GM21367 (cell line): ENCODE results near the gene CBL.
A peak's percentile ranks its signal among the peaks of the same experiment; 100 is the strongest.
"Not testable (repeated sequence)": the region's sequence is repeated elsewhere in the genome, so short reads cannot be mapped to it uniquely, and the experiment has no call there.

Source experiments
- ATAC-seq: cut with Tn5 transposase; IDR thresholded peaks from one replicate; pipeline ENCODE4 v1.9.1; 2021; ENCODE audit not compliant: unreplicated experiment

CBL gene

GRCh38 chr11:119205574-119206510 is at the start of gene CBL:
Gene CBL (plus strand): TSS chr11:119206339. CDS start chr11:119206418, 79 bp downstream.
- peak; percentile 72 for ATAC-seq

- ATAC-seq = no peak
These were observed 49.6 kb upstream of the CBL start for GRCh38 chr11:119156496-119156895.

DNA sequence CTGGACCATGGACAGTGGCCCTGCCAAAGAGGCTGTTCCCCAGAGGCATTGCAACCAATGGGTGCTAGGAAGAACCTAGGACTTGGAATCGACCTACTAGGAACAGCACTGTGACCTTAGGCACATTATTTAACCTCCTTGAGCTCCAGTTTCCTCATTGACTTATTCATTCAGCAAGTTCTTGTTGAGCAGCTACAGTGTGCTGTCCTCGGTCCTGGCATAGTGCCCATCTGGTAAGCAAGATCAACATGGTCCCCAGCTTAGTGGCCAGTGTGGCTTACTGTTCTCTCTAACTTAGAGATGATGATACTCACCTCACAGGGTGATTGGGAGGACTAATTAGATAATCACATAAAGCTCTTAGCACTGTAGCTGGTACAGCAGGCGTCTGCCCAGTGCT is 49.1 kb upstream of the CBL start:
- no peak for ATAC-seq

DNA sequence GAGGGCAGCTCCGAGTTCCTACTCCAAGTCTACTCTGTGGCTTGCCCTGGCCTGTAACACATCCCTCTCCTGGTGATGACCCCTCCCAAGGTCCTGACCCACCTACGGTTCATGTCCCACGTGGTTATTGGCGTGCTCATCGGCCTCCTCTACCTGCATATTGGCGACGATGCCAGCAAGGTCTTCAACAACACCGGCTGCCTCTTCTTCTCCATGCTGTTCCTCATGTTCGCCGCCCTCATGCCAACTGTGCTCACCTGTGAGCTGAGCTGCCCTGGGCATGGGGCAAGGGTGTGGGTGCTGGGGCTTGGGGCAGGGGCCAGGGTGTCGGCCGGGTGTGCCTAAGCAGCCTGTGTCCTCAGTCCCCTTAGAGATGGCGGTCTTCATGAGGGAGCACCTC is 47.7 kb upstream of the CBL start:
- no peak for ATAC-seq

DNA sequence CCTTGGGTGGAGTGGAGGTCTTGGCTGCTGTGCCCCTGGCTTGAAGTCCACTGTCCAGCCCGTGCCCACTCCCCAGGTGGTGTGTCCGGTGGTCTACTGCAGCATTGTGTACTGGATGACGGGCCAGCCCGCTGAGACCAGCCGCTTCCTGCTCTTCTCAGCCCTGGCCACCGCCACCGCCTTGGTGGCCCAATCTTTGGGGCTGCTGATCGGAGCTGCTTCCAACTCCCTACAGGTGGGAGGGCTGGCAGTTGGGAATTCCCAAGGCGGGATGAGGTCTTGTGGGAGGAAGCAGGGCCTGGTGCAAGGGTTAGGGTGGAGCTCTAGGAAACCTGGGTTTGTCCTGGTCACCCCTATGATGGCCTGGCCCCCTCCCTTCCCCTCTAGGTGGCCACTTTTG is 46.0 kb upstream of the CBL start:
- no peak for ATAC-seq

GRCh38 chr11:119161871-119162270 is 44.3 kb upstream of the CBL start:
- no peak for ATAC-seq

DNA sequence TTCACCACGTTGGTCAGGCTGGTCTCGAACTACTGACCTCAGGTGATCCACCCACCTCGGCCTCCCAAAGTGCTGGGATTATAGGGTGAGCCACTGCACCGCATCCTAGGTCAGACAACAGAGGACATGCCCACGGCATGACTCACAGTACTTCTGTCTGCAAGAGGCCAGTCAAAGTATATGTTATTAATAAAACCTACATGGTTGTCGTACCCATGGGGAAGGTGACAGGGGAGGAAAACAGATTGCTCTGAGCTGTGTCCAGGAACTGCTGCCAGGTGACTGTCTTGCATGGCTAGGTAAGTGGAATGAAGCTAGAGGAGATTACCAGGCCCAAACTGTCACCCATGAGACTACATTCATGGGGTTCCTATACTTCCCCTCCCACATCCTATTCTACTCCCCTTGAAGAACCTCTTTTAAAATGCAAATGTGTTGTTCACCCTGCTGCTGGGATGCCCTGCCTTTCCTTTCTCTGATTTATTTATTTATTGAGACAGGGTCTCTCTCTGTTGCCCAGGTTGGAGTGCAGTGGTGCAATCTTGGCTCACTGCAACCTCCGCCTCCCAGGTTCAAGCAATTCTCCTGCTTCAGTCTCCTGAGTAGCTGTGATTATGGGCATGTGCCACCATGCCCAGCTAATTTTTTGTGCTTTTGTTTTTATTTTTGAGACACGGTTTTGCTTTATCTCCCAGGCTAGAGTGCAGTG is 39.6 kb upstream of the CBL start:
- ATAC-seq = no peak

- not testable (repeated sequence) for ATAC-seq
These were observed 39.1 kb upstream of the CBL start for GRCh38 chr11:119167077-119167458.

DNA sequence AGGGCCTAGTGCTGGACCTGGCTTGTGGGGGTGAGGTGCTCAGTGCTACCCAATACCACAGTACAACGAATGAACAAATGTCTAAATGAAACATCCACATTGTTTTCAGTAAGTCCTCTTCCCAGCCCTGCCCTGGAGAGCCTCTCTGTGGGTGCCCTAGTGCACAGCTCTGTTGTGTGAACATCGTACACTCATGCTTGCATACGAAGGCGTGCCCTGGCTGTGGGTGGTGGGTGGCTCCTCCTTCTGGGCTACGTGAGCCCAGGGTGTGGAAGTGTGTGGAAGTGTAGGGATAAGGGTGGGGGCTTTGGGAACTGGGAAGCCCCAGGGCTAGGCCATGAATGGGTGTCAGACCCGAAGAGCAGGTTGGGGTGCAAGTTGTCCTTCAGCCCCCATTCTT is 38.2 kb upstream of the CBL start:
- no peak for ATAC-seq

DNA sequence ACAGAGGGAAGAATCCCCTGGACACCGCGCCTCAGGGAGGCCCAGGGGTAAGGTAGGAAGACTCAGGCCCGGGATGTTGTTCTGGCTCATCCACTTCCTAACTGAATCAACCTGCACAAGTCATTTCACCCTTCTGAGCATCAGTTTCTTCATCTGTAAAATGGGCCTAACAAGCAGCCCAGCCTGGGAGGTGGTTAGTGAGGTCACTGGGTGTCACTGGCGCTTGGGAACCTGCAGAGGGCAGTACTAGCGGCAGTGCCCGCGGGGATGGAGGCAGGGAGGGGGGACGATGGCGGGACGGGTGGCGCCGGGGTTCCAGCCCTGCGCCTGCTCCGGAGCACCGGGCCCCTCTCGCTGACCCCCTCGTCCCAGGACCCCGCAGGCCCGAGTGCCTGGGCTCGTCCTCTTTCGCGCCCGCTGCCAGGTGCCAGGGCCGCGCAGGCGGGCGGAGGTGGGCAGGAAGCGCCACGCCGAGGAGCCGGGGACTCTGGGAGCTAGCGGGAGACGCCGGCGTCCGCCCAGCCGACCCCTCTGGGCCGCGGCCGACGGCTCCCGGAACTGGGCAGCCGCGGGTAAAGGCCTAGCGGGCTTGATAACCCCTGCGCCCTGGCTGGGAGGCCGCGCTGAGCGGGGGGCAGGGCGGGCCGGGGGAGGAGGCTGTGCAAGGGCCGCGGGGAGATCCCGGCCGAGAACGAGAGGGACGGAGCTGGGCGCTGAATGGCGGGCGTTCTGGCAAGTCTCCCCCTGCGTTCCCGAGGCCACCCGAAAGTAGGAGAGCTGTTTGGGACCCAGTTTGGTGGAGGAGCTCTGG is 37.5 kb upstream of the CBL start, which contains the start of gene NLRX1:
Gene NLRX1 (plus strand): TSS at position 255 of the 811 bp plus-strand sequence. CDS start 2,679 bp downstream, outside the sequence.
- peak; percentile 83 for ATAC-seq

DNA sequence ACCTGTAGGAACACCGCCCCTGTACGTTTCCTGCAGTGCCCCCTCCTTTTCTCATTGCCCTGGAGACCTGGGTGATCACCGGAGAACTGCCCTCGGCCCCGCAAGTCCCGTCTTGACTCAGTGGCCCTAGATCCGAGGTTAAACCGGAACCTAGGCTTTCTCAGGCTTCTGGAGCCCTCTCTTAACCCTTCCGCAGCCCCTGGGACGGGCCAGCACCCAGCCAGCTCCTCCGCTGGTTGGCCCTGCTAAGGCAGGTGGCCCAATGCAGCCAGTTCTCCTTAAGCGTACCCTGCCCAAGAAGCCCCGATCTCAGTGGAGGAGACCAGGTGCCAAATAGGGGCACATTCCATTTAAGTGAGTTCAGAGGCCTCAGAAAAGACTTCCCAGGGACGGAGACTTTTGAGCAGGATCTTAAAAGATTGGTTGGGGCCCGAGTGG is 36.8 kb upstream of the CBL start:
- ATAC-seq = peak; percentile 17

GRCh38 chr11:119172513-119172912 is 33.6 kb upstream of the CBL start:
- no peak for ATAC-seq

- no peak for ATAC-seq
These were observed 32.7 kb upstream of the CBL start for GRCh38 chr11:119173453-119173852.

GRCh38 chr11:119175493-119176077 is 30.6 kb upstream of the CBL start:
- ATAC-seq = no peak

GRCh38 chr11:119178166-119178680 is 27.9 kb upstream of the CBL start:
- no peak for ATAC-seq

DNA sequence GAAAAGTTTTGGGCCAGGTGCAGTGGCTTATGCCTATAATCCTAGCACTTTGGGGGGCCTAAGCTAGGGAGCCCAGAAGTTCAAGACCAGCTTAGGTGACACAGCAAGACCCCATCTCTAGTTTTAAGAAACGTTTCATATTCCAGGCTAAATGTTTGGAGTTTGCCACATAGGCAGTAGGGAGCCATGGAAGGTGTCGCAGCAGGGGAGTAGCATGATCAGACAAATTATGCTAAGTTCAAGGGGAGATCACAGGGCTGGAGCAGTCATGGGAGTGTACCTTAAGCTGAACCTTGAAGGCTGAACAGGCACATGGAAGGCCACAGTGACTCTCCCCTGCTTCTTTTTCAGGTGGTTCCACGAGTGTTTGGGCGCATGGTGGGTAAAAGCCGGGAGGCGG is 26.8 kb upstream of the CBL start:
- no peak for ATAC-seq

DNA sequence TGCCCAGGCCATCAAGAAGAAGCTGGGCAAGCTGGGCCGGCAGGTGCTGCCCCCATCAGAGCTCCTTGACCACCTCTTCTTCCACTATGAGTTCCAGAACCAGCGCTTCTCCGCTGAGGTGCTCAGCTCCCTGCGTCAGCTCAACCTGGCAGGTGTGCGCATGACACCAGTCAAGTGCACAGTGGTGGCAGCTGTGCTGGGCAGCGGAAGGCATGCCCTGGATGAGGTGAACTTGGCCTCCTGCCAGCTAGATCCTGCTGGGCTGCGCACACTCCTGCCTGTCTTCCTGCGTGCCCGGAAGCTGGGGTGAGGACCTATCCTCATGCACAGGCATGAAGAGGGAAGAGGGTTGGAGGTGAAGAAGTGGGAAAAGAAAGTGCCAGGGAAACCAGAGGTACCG is 26.2 kb upstream of the CBL start:
- no peak for ATAC-seq

- no peak for ATAC-seq
These were observed 25.1 kb upstream of the CBL start for GRCh38 chr11:119180729-119181676.

GRCh38 chr11:119181677-119182412 is 24.3 kb upstream of the CBL start:
- ATAC-seq = no peak
